NCI-H82 treated with DMSO at 0.1 percent for 48 hours (cell line): ENCODE data around the gene WWC2.

ENCODE experiments used
- DNase-seq: peaks from one replicate; lab custom pipeline; 2025; ENCODE audit not compliant: unreplicated experiment; lab: John Stamatoyannopoulos, UW

WWC2 gene

DNA sequence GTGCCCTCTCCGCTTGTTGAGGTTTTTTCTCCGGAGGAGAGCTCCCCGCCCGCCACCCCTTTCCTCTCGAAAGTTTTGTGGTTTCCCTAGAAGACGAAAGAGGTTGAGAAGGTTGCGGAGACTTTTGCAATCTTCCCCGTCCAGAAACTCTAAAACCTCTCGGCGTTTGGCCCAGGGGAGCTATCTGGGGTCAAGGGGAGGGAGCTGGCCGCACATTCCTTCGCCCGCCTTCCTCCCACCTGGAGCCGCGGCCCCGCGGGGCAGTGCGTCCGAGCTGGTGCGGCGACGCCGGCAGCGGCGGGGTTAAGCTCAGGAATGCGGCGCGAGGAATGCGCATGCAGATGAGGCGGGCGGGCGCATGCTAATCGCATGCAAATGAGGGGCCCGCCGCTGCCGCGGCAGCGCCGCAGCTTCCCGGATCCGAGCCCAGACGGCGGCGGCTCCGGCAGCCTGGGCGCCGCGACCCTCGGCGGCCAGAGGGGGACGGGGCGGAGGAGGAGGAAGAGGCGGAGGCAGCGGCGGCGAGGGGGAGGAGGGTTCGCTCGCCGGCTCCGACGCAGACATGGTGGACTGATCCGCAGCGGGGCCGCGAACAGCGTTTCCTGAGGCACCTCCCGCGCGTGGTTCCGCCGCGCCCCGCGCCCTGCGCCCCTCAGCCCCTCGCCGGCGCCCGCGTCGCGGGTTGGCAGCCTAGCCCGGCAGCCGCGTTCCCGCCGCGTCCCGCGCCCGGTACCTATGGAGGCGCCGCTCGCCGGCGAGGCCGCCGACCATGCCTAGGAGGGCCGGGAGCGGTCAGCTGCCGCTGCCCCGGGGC is at the start of gene WWC2:
Gene WWC2, plus strand, starts transcription at position 535 of the 814 bp plus-strand sequence. Its CDS starts 235 bp downstream, at position 770.
- DNase-seq: peak; percentile 45

- no peak for DNase-seq
Measured at GRCh38 chr4:183053681-183054080, 45.4 kb upstream of the WWC2 start.

DNA sequence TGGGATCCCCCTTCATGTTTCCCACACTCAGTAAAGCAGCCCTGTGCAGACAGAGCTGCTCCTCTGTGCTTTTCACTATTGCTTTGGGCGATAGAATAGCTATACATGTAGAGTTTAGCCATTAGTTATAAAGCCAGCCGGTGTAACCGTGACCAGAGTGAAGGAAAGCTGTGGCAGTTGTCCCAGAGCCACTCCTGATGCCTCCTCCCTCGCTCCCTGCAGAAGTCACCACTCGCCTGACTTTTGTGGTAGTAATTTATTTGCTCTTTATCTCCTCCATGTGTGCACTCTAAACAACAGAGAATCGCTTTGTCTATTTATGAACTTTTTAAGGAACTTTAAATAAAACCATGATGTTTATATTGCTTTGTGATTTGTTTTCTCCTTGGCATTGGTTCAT is 41.8 kb upstream of the WWC2 start:
- DNase-seq: no peak

DNA sequence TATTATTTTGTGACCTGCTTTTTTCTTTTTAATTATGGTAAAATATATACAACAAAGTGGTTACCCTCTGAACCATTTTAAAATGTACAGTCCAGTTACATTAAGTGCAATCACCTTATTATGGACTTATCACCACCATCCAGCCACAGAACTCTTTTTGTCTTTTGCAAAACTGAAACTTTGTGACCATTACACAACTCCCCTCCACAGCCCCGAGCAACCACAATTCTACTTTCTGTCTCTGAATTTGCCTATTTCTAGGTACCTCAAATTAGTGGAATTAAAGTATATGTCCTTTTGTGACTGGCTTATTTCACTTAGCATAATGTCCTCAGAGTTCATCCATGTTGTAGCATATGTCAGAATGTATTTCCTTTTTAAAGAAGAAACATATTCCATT is 39.3 kb upstream of the WWC2 start:
- no peak for DNase-seq

GRCh38 chr4:183068502-183068901 is 30.6 kb upstream of the WWC2 start:
- DNase-seq: no peak

DNA sequence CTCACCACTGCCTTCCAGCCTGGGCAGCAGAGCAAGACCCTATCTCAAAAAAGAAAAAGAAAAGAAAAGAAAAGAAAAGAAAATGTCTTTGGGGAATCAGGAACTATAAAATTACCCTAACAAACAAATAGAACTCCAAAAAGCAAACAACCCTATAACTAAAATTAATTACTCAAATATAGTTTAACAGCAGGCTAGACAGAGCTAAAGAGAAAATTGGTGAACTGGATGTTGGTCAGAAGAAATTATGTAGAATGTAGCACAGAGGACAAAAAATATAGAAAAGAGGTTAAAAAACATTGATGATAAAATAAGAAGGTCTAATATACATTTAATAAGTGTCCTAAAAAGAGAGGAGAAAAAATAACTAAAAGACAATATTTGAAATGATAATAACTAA is 27.8 kb upstream of the WWC2 start:
- DNase-seq: no peak

- no peak for DNase-seq
Measured at GRCh38 chr4:183072176-183072575, 26.9 kb upstream of the WWC2 start.

DNA sequence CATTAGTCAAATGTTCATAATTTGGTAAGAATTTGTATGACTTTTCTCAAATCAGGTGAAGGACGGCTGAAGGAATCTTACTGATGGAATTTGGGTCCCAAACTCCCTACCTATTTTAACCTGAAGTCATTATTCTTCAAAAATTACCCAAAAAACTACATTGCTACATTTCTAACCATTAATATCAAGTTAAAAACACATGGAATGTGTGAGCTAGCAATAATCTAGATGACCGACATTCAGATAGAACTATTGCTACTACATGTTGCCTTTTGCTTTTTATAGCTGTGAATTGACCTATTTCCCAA is 25.3 kb upstream of the WWC2 start:
- no peak for DNase-seq

DNA sequence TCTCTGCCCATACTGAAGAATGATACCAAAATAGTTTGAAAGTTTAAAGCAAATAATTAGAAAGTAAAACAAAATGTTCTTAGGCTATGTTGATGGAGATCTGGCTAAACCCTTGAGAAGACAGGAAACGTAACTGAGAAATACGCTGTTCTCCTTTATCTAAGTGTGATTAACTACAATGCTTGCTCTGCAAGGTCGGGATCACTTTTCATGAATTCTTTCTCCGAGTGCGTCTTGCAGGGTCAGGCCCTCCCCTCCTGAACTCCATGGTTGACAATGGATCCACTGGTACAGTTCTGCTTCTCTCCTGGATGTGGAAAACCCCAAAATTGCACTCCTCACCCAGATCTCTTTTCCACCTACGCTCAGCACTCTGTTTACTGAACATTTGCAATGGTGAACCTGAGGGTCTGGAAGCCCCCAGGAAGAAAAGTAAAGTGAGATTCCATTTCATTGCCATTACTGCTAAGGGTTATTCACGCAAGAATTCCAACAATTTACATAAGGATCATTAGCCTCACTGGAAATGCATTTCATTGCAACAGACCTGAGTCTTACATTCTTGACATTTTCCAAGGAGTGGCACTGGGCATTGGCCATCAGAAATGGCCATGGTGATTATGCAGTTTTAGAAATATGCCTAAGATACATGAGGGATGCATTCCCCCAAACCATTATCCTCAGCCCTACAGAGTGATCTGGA is 24.6 kb upstream of the WWC2 start:
- no peak for DNase-seq

GRCh38 chr4:183078634-183079033 is 20.4 kb upstream of the WWC2 start:
- no peak for DNase-seq

DNA sequence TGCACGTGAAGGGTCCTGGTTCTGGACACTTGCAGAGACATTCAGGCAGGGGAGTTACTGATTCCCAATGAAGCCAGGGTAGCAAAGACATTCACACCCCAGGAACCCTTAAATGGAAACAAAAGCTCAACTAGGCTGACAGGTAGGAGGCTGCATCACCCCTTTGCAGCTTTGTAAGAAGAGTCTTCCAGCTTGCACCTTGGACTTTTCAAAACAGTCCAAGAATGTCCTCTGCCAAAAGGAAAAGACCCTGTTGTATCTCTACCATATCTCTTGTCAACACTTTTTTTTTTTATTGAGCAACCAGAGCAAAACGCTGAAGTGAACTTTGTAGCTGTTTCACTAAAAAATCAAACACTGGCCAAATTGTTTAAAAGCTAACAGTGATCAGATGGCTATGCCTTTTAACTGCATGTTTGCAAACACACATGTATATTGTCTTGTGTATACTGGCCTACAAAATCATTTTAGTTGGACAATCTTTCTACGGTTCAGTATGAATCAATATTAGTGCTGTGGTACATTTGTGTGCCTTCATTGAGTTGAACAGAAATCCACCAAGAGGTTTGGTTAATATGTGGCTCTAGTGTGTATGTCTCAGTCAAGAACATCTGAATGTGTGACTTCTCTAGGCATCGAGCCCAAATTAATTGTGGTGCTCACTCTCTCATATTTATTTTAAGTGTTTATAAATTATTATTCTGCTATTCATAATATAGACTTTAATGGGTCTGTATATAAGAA is 18.5 kb upstream of the WWC2 start:
- no peak for DNase-seq

- no peak for DNase-seq
Measured at GRCh38 chr4:183081116-183081469, 18.0 kb upstream of the WWC2 start.

DNA sequence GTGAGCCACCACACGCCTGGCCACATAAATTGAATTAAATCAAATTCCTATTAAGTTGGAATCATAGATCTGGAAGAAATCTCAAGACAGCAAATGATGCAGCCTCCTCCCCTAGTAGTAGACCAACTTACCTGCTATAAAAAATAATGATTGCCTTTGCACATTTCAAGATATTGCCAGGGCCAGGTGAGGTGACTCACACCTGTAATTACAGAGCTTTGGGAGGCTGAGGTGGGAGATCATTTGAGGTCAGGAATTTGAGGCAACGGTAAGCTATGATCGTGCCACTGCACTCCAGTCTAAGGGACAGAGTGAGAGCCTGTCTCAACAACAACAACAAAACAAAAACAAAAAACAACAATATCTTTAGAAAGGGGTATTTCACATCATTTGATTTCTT is 17.0 kb upstream of the WWC2 start:
- DNase-seq: no peak

DNA sequence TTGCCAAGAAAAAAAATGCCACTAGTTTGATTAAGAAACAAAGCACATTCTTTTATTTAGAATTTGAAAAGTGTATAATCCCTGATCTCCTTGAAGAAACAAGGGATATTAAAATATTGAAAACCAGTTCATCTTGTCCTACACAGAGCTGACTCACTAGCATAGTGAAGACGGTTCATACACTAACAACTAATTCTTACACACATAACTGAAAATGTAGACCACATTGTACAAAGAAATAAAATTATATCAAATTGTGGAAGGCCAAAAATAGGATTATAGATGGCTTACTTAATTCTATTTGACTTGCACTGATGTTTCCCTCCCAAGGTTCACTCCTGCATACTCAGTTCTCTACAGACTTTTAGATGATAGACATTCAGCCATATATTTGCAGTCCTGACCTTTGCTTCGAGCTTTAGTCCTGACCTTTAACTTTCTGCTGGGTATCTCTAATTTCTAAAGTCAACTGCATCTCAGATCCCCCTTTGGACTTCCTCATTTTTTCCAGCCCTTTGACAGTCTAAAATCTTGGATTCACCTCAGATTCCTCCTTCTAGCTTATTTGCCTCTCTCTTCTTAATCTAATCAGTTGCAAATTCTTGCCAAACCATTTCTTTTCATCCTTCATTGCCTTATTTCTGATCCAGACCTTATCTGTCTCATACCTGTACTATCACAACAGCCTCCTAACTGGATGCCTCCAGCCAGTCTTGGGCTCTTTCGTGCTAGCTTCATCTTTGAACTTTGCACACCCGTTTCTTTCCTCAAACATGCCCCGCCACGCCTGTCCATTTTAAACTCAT is 4.5 kb upstream of the WWC2 start:
- no peak for DNase-seq

GRCh38 chr4:183095199-183095512 is 3.9 kb upstream of the WWC2 start:
- DNase-seq: no peak

GRCh38 chr4:183096276-183096965 is 2.6 kb upstream of the WWC2 start:
- no peak for DNase-seq

DNA sequence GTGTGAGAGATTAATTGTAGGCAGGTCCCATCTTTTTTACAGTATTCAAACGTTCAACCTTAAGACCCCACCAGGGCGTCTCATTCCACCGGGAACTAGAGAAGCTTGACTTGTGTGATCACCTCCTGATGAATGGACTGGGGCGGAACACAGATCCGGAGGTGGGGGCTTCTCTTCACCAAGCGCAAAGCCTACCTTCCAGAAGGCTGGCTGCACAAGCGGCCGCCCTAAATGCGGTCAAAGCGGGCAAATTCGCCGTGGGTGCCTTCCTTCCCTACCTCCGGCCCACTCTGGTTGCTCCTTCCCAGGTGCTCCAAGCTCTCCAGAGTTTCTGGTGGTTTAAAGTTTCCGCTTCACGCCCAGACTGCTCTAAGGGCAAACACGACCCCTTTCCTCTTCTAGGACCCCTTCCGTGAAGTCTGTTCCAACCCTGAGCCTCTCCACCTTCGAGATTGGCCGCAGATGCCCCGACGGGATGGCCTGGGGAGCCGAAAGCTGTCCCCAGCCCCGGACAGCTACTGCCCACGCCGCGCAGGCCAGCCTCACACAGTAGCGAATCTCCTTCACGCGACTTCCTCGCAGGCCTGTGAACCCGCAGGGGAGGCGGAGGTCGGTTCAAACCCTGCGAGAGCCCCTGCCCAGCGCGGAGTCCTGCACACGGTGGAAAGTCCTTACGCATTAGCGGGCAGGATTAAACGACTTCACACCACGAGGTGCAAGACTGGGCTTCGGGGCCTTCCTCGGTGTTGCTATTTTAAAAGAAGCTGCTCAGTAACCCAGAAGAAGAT is 1.6 kb upstream of the WWC2 start:
- DNase-seq: no peak

DNA sequence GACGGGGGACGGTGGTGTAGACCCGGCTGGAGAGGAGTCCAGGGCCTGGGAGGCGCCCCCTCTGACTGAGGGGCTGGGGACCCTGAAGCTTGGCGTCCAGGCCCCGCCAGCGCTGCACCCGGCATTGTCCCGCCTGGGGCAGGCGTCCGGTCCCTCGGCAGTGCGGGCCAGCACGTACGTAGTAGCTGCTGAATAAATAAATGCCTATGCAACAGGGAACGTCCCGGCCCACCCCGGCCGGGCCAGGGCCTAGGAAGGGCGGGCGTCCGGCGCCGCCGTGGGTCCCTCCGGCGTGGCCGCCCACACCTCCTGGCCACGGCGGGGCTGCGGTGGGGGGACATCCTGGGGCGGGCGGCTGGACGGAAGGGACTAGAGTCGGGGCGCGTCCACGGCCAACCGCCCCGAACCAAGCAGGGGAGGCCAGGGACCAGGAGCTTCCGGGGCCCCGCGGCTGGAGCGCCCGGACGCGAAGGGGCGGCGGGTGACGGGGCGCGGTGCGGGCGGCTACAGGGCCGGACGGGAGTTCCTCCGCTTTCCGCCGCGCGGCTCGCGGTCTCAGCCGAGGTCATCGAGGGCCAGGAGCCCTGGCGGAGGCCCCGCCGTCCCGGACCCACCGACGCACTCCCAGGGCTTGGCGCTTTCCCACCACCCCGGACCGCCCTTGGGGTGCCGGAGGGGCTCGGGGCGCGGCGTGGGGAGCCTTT is 886 bp upstream of the WWC2 start:
- DNase-seq: no peak

- DNase-seq: no peak
Measured at GRCh38 chr4:183099537-183100297, 660 bp downstream of the WWC2 start.
